GM12873 (cell line): ENCODE data around the gene COL23A1.

Experiments used
- CTCF ChIP-seq: IDR thresholded peaks from 2 replicates; pipeline ENCODE4 v1.5.1; 2012; ENCODE audit warnings: low read depth, mild to moderate bottlenecking, moderate library complexity, low read length, control low read depth; ENCODE audit not compliant: insufficient read depth; ENCODE audit errors: missing control alignments

COL23A1 gene

GRCh38 chr5:178335302-178336030, 254.7 kb downstream of the COL23A1 start:
- no peak for TF ChIP-seq CTCF

- no peak for TF ChIP-seq CTCF
Observed at GRCh38 chr5:178334861-178335260, 255.3 kb downstream of the COL23A1 start.

GRCh38 chr5:178333821-178334481, 256.2 kb downstream of the COL23A1 start:
- TF ChIP-seq CTCF: no peak

- TF ChIP-seq CTCF: no peak
Observed at GRCh38 chr5:178332210-178332641, 258.0 kb downstream of the COL23A1 start.

GRCh38 chr5:178331491-178331996, 258.6 kb downstream of the COL23A1 start:
- TF ChIP-seq CTCF: no peak

GRCh38 chr5:178330791-178331404, 259.3 kb downstream of the COL23A1 start:
- TF ChIP-seq CTCF: no peak
